Gastroesophageal sphincter (tissue), 3 donors: ENCODE data around the gene DHCR7.

Experiments used
- EP300 ChIP-seq: sonication (generic); formaldehyde crosslinking; IDR thresholded peaks from one replicate; pipeline ENCODE4 v1.6.1; 2017; ENCODE audit warnings: antibody characterized with exemption, mild to moderate bottlenecking
- POLR2A ChIP-seq, 2 donors: fragments of 450-650 bp; IDR thresholded peaks; one replicate each; pipeline ENCODE4 v1.6.1; 2017; ENCODE audit warnings: antibody characterized with exemption in 2 of 2, mild to moderate bottlenecking in 2 of 2, moderate library complexity in 1 of 2
- POLR2AphosphoS5 ChIP-seq: sonication (generic); formaldehyde crosslinking; IDR thresholded peaks from one replicate; pipeline ENCODE4 v1.6.1; 2017; ENCODE audit warnings: antibody characterized with exemption
- TF ChIP-seq, protein P1 (sequence below), 4 experiments: fragments of 200-600 bp in 2 of 4; fragments of 450-650 bp in 2 of 4; sonication (generic) in 1 of 4; IDR thresholded peaks; one replicate each; pipeline ENCODE4 v1.5.1; 2017 to 2019; ENCODE audit warnings: antibody characterized with exemption in 4 of 4, mild to moderate bottlenecking in 2 of 4, moderate library complexity in 2 of 4

- TF ChIP-seq, protein P1, sequence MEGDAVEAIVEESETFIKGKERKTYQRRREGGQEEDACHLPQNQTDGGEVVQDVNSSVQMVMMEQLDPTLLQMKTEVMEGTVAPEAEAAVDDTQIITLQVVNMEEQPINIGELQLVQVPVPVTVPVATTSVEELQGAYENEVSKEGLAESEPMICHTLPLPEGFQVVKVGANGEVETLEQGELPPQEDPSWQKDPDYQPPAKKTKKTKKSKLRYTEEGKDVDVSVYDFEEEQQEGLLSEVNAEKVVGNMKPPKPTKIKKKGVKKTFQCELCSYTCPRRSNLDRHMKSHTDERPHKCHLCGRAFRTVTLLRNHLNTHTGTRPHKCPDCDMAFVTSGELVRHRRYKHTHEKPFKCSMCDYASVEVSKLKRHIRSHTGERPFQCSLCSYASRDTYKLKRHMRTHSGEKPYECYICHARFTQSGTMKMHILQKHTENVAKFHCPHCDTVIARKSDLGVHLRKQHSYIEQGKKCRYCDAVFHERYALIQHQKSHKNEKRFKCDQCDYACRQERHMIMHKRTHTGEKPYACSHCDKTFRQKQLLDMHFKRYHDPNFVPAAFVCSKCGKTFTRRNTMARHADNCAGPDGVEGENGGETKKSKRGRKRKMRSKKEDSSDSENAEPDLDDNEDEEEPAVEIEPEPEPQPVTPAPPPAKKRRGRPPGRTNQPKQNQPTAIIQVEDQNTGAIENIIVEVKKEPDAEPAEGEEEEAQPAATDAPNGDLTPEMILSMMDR (IDR thresholded peaks at IDR 0.05), result no peak
- TF ChIP-seq POLR2A (IDR thresholded peaks at IDR 0.05) (no peak), EP300 (no peak), POLR2AphosphoS5 (no peak)
These were observed 63.1 kb downstream of the DHCR7 start for GRCh38 chr11:71385091-71385490.
